RWPE2 (cell line): Measurements from ENCODE around the gene FOXO1.

Experiments
- ATAC-seq: fragments of 200-7000 bp; cut with Tn5 transposase; 3 replicates; pipeline ENCODE4 v1.9.1; 2021; ENCODE audit warnings: low read depth
- DNase-seq: peaks from one replicate; pipeline ENCODE4 v3.0.0-alpha.2; 2020; ENCODE audit warnings: low spot score
- H3K27ac ChIP-seq: fragments of 450-650 bp; 2 replicates; pipeline ENCODE4 v1.5.1; 2017; ENCODE audit warnings: mild to moderate bottlenecking; ENCODE audit not compliant: poor library complexity, severe bottlenecking
- H3K27me3 ChIP-seq: fragments of 250-450 bp; sonication (Bioruptor Pico); 2 replicates; pipeline ENCODE4 v1.5.1; 2021; ENCODE audit warnings: mild to moderate bottlenecking, moderate library complexity; ENCODE audit not compliant: insufficient read depth, poor library complexity, severe bottlenecking
- H3K36me3 ChIP-seq: fragments of 250-450 bp; sonication (Bioruptor Pico); 2 replicates; pipeline ENCODE4 v1.5.1; 2020; ENCODE audit warnings: low read depth, mild to moderate bottlenecking, moderate library complexity
- H3K4me1 ChIP-seq: fragments of 250-450 bp; sonication (Bioruptor Pico); 2 replicates; pipeline ENCODE4 v1.5.1; 2021; ENCODE audit warnings: mild to moderate bottlenecking, moderate library complexity; ENCODE audit not compliant: insufficient read depth, poor library complexity, severe bottlenecking
- H3K4me3 ChIP-seq: fragments of 250-450 bp; sonication (Bioruptor Pico); 2 replicates; pipeline ENCODE4 v1.5.1; 2021; ENCODE audit warnings: mild to moderate bottlenecking, moderate library complexity; ENCODE audit not compliant: severe bottlenecking
- H3K9me3 ChIP-seq: fragments of 250-450 bp; sonication (Bioruptor Pico); 2 replicates; pipeline ENCODE4 v1.5.1; 2021; ENCODE audit warnings: mild to moderate bottlenecking, moderate library complexity; ENCODE audit not compliant: severe bottlenecking
- CTCF ChIP-seq: fragments of 450-650 bp; IDR thresholded peaks from one replicate; pipeline ENCODE4 v1.5.1; 2017; ENCODE audit warnings: mild to moderate bottlenecking, moderate library complexity; ENCODE audit not compliant: poor library complexity, severe bottlenecking

The FOXO1 gene

GRCh38 chr13:40569024-40569350 lies 97.5 kb downstream of the FOXO1 start:
- Histone ChIP-seq H3K27ac (no peak overlapping the region), H3K4me1 (no peaks in the 10 kb centered on the region), H3K4me3 (no peak overlapping the region), H3K36me3 (no peaks in the 10 kb centered on the region), H3K9me3 (no peaks in the 10 kb centered on the region), H3K27me3 (no peaks in the 10 kb centered on the region)
- DNase-seq: no peak
- TF ChIP-seq CTCF: no peak
- no peak for ATAC-seq

- no peaks in the 10 kb centered on the region for H3K36me3 ChIP-seq
- H3K27ac ChIP-seq: no peak overlapping the region
- H3K27me3 ChIP-seq: no peaks in the 10 kb centered on the region
- no peaks in the 10 kb centered on the region for H3K4me1 ChIP-seq
- ATAC-seq (no peak), DNase-seq (no peak)
- TF ChIP-seq CTCF: no peak
- H3K4me3 ChIP-seq: no peak overlapping the region
- H3K9me3 ChIP-seq: no peaks in the 10 kb centered on the region
Observed at GRCh38 chr13:40568246-40569023, 98.0 kb downstream of the FOXO1 start.

GRCh38 chr13:40566811-40567210 lies 99.6 kb downstream of the FOXO1 start:
- TF ChIP-seq CTCF: no peak
- Histone ChIP-seq H3K9me3 (no peaks in the 10 kb centered on the region), H3K27ac (no peak overlapping the region), H3K27me3 (no peaks in the 10 kb centered on the region), H3K4me1 (no peaks in the 10 kb centered on the region), H3K36me3 (no peaks in the 10 kb centered on the region), H3K4me3 (no peak overlapping the region)
- no peak for DNase-seq
- ATAC-seq: no peak

- Histone ChIP-seq H3K27me3 (no peaks in the 10 kb centered on the region), H3K27ac (no peak overlapping the region), H3K9me3 (no peaks in the 10 kb centered on the region), H3K4me1 (no peaks in the 10 kb centered on the region), H3K4me3 (no peak overlapping the region), H3K36me3 (no peaks in the 10 kb centered on the region)
- TF ChIP-seq CTCF: no peak
- no peak for ATAC-seq
- DNase-seq: no peak
Observed at GRCh38 chr13:40565282-40566148, 100.9 kb downstream of the FOXO1 start.
